ENCODE measurements around the gene SH3TC2.

Gene SH3TC2

DNA sequence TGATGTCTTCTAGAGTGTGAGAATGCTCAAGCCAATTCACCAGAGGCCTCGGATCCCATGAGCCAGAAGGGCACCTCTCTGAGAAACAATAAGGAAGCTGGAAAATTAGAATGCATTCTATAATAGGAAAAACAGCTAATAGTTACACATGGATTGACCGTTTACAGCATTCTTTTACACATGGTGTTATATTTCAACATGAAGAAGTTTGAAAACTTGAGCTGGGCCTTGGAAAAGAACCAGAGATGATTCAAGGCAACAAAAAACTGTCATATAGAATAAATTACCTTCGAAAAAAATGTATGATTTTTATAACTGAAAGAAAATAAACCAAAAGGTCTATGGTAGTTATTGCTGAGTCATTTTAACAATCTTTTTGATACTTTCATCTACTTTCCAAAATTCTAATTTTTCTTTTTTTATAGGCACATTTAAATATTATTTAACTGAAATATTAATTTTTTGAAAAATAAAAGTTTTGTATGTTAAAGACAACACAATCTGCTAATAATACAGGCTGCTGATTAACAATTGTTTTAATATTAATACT lies 6.2 kb downstream of the SH3TC2 start:
- DNase-seq = no peak

DNA sequence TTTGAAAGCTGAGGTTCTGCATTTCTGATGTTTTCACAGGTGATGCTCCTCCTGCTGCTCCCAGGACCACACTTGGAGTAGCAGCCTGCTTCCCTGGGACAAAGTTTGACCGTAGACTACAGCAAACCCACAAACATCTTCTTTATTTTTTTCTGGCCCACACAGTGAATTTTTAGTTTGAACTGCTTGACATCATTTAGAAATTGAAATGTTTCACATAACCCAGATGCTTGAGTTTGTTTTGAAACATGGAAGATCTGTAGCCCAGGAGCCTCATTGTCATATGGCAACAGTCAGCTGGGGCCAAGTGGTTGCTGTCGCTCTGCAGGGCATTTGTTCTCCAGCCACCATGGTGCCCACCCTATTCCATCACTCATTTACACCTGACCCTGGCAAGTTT lies 8.4 kb downstream of the SH3TC2 start:
- no peak for DNase-seq

DNA sequence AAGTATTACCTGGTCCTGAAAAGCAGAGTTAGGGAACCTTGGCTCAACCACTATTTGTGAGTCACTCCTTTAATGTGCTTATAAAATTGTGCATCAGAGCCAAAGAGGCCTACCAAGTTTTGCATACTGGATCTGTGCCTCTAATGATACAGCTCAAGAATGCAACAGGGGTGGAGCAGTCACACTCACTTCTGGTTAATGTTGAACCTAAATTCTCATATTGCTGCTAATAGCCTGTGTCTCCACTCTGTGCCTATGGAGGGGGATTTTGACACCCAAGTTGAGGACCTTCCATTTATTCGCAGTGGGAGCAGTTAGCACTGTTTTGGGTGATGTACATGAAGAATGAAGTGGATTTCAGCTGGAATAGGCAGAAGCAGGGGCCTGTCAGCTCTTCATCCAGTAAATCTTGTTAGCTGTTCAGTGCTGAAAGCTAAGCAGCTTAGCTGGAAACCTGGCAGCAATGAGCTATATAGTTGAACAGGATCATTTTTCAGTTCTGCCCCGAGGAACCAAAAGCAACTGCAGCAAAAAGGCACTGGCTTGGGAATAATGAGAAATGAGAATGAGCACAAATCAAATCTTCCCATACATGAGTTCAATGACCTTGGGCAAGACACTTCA lies 9.7 kb downstream of the SH3TC2 start:
- no peak for DNase-seq

DNA sequence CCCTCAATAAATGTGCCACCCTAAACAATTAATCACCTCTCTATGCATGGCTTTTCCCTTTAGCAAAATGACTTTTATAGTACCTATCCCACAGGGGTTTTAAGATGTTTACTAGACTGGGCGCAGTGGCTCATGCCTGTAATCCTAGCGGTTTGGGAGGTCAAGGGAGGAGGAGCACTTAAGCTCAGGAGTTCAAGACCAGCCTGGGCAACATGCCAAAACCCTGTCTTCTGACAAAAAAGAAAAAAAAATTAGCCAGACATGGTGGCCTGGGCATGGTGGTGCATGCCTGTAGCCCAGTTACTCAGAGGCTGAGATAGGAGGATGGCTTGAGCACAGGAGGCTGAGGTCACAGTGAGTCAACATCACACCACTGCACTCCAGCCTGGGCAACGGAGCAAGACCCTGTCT lies 13.5 kb downstream of the SH3TC2 start:
- DNase-seq = no peak

- no peak for DNase-seq
Measured at GRCh38 chr5:149048811-149049210, 14.1 kb downstream of the SH3TC2 start.

DNA sequence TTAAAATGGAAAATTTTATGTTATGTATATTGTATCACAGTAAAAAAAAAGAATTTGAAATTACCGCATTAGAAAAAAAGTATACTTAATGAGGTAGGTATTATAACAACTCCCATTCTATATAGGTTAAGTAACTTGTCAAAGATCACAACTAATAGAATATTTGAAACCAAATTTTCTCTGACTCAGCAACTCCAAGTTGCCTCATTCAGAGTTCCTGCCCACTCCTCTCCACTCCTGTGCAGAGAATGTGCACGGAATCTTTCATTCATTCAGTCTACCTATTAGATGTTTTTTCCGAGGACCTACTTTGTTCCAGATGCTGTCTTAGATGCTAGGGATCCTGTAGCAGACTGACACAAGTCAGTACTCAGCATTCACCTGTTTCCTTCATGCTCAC lies 15.4 kb downstream of the SH3TC2 start:
- no peak for DNase-seq

GRCh38 chr5:149046196-149046829 lies 16.5 kb downstream of the SH3TC2 start:
- no peak for DNase-seq

- no peak for DNase-seq
Measured at GRCh38 chr5:149045089-149045460, 17.8 kb downstream of the SH3TC2 start.

DNA sequence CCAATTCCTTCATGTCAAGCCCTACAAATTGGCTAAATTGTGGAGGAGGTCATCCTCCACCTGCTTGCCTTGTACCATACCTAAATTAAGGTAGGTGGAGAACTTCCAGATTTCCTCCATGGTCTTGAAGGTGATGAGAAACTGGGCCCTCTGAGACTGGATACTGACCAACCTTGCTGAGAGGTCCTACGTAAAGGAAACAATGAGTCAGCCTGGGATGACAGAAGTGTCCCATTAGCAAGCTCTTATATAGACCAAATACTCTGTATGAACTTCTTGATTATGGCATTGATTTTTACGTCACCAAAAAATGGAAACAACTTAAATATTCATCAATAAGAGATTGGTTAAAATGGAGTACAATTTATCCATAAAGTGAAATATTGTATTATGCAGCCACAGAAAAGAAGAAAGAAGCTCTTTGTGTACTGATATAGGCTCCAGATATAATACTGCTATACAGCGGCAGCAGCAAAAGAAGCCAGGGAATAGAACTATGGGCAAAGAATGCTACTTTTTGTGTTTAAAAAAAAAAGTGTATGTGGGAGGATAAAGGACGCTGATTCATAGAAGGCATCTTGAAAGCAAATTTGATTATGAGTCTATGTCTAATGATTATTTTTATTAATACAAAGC lies 18.3 kb downstream of the SH3TC2 start:
- no peak for DNase-seq

DNA sequence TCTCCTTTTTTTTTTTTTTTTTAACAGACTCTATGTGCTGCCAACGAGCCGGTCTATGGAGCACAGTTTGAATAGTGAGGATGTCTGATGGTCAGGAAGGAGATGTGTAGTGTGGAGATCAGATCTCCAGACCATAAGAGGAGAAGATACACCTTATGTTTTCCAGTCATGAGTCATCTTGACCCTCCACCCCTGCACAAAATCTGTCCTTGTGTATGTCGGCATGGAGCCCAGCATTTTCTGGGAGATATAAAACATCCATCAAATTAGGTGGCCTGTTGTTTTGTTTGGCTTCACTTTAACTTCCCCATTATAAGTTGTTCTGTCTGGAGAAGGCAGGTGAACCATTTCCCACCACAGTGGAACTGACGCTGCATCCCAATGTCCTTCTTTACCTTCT lies 19.2 kb downstream of the SH3TC2 start:
- no peak for DNase-seq

DNA sequence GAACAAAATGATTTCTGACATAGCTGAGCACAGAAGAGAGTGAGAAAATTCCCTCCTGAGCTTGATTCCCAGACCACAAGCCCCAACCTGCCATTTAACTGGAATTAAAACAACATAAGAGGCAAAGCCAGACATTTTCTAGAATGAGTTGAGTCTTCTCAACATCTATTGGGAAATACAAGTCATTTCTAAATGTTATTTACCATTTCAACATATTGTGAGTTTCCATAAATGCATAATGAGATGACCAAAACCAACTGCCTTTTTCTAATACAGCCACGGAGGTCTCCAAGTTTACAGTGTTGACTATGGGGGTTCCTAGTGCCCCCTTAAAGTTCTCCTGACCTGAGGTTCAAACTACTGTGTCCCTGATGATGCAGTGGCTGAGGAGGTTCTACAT lies 20.0 kb downstream of the SH3TC2 start:
- DNase-seq = no peak

DNA sequence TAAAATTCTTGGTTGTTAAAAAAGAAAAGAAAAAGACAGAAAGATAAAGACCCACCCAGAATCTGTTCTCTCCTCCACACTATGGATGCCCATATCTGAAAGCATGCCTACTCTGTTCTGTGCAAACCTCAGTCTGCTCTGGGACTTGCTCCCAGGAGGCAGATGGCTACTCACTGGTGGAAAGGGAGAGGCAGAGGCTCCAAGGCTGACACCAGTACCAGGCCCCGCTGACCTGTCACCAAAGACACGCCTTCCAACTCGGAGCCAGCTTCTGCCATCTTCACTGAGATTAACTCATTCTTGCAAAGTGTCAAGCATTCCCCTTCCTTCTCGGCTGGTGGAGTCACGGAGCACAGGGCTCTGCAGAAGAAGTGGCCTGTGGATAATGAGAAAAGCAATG lies 21.6 kb downstream of the SH3TC2 start:
- no peak for DNase-seq

DNA sequence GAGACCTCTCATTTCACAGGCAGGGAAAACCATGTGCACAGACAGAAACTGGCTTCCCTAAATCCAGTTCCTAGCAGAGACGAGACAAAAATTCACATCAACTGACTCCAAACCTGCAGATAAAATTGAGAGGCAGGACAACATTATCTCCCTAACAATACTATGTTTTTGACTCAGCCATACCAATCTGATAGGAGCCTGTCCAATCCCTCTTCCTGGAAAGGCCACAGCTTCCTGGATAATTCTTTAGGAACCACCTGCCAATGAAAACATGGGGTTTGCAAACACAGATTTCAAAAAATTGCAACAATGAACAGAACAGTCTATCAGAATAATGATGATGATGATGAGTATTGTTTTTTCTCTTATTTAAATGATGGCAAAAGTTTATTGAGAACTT lies 22.4 kb downstream of the SH3TC2 start:
- DNase-seq = no peak

DNA sequence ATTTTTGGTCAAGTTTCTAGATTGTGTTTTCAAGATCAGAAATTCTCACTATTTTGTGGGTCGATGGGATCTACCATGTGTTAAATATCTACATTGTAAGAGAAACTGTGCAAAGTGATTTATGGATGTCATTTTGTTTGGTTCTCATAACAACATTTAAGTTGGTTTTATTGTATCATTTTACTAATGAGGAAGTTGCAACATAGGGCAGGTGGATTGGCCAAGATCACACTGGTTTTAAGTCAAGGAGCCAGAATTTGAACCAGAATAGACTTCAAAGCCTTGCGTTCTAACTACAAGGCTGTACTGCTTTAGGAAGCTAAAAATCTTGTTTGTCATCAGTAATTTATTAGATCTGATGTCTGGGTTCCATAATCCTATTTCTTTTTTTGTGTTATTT lies 23.4 kb downstream of the SH3TC2 start:
- no peak for DNase-seq

GRCh38 chr5:149038336-149039080 lies 24.4 kb downstream of the SH3TC2 start:
- no peak for DNase-seq

DNA sequence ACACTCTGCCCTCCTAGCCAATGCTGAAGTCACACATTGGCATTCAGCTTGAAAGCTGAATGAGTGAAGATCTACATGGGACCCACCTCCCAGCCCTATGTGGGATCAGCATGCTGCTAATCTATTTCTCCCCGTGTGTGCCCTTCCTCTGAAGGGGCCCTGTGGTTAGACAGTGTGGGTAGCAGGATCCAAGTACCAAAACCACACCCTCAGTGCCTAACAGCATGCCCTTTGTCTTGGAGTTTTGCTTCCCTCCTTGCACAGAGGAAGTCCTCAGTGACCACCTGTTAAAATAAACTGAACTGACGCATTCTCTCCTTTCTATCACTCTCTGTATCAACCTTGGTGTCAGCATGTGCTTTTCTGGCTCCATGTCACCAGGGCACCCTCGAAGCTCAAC lies 25.0 kb downstream of the SH3TC2 start:
- no peak for DNase-seq

GRCh38 chr5:149036970-149037369 lies 25.9 kb downstream of the SH3TC2 start:
- no peak for DNase-seq

DNA sequence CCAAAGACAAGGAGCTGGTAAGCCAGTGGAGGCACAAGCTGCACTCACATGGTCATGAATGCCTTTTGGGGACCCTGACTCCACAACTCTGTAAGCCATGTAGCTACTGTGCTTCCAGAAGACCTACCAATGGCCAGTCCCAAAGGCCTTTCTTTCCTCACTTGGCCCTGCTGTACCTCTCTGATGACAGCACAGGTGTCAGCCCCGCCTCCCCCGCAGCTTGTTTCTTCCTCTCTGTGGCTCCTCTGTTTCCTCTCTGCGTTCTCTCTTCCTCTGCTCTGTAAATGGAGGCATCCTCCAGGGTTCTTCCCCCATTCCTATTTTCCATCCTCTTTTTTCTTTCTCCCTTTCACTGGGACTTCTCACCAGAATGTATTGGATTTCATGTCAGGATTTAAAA lies 26.7 kb downstream of the SH3TC2 start:
- DNase-seq = no peak

DNA sequence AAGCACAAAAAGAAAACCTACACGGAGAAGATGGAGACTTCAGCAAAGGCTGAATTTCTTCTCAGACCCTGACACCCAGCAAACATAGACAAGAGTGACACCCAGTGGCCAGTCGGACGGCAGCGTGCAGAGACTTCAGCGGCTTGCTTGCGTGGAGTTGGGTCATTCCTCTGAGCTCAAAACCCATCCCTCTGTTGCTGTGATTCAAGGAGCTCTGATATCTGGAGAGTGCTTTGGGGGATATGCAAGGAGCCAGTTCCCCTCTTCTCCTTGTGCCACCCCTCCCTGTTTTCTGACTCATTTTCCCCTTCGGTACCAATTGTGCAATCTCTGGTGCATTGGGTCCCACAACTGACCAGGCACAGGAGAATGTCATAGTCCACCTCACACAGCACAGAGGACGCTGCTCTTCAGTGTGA lies 27.5 kb downstream of the SH3TC2 start:
- peak; percentile 51 for DNase-seq

DNA sequence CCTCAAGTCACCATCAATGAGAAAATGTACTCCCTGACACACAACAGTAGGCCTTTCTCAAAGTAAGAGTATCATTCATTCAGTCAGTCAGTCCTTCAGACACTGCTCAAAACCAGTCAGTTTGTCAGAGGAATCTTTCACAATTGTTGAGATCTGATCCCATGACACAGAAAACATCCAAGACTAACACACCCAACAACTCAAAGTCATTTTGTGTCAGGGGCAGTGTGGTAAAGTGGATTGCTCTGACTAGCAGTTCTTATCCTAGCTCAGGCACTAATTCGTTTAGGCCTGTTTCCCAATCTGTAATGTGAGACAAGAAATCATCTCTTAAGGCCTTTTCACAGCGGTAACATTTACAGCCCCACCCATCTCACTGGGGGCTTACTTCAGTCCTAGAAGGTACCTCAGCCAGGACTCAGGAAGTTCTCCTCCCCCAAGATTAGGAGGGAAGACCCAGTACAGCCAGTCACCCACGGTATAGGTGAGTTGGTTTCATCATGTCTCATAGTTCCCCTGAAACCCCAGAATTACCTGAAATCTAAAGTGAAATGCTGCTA lies 31.9 kb downstream of the SH3TC2 start:
- DNase-seq = no peak

DNA sequence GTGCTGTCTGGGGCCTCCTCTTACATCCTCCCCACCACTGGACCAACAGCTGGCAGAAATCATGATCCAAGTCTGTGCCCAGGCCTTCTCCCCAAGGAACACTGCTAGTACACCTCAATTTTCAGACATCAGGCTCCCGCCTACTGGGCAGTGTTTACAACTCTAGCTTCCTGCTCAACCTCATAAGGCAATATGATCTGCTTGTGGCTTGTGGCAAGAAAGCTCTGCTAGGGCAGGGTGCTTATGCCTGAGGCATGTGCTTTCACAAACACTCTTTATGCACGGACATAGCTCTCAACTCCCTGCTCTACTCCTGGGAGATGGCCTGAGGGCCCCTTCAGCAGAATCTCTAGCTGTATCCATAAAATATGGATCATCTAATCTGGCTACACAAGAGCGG lies 32.5 kb downstream of the SH3TC2 start:
- no peak for DNase-seq

DNA sequence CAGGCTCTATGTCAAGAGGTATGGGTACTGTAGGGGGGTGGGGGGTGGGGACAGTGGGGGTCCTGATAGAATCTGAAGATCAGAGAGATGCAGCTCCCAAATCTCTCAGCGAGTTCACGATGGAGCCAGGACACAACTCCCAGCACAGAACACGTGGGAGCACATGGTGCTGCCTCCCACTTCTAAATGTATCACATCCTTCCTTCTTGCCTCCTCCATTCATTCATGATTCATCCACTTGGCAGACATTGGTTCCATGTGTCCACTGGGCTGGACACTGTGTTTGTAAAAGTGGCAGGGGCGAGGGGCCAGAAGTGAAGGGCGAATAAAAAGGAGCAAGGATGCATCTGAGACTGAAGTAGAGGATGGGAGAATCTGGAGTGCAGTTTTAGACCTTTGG lies 33.9 kb downstream of the SH3TC2 start:
- no peak for DNase-seq

- DNase-seq = no peak
Measured at GRCh38 chr5:149028161-149028560, 34.7 kb downstream of the SH3TC2 start.
